ENCODE measurements around the gene BCL11B.

GRCh38 chr14:99136401-99136800 lies 135.6 kb downstream of the BCL11B start:
- TF ChIP-seq CTCF (IDR thresholded peaks at IDR 0.05; ENCODE audit: insufficient read depth, low read length, poor library complexity, severe bottlenecking), result no peak
- no peak for TF ChIP-seq EZH2phosphoT487 (conservative IDR thresholded peaks at IDR 0.05; ENCODE audit: low read length)

All from SU-DHL-6 (cell line).